ENCODE results near the gene ZC3H14. TPM values are rescaled to one million over a fixed set of nuclear protein-coding genes. Genes with fewer than 3 reads are reported as not detected.
"Not testable (repeated sequence)": the region's sequence is repeated elsewhere in the genome, so short reads cannot be mapped to it uniquely, and the experiment has no call there.

ZC3H14 gene
- total and polyA plus RNA-seq, 7 donors: 28.5 to 45.0 (median 37.1) TPM

GRCh38 chr14:88518592-88519512 is 44.0 kb upstream of the ZC3H14 start:
- H3K4me3 ChIP-seq: no peak overlapping the region
- H3K27me3 ChIP-seq (ENCODE audit: insufficient read depth in 3 of 3, low read length in 2 of 3): no peaks in the 10 kb centered on the region
- ATAC-seq (no peak), DNase-seq (no peak)
- no peaks in the 10 kb centered on the region for H3K9me3 ChIP-seq
- peaks cover 0 to 24% of the 10 kb centered on the region in 2 donors for H3K36me3 ChIP-seq (ENCODE audit: insufficient read depth in 1 of 2, low read depth in 1 of 2)
- peaks cover 5% of the 10 kb centered on the region for H3K4me1 ChIP-seq
- intact Hi-C loops (cut with DNase I): no loop called here
- TF ChIP-seq, protein P1, sequence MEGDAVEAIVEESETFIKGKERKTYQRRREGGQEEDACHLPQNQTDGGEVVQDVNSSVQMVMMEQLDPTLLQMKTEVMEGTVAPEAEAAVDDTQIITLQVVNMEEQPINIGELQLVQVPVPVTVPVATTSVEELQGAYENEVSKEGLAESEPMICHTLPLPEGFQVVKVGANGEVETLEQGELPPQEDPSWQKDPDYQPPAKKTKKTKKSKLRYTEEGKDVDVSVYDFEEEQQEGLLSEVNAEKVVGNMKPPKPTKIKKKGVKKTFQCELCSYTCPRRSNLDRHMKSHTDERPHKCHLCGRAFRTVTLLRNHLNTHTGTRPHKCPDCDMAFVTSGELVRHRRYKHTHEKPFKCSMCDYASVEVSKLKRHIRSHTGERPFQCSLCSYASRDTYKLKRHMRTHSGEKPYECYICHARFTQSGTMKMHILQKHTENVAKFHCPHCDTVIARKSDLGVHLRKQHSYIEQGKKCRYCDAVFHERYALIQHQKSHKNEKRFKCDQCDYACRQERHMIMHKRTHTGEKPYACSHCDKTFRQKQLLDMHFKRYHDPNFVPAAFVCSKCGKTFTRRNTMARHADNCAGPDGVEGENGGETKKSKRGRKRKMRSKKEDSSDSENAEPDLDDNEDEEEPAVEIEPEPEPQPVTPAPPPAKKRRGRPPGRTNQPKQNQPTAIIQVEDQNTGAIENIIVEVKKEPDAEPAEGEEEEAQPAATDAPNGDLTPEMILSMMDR (IDR thresholded peaks at IDR 0.05): no peak
- 82 to 87% (median 83%) methylated on average over 5 of the region's 5 CpGs for WGBS, 3 donors
- H3K27ac ChIP-seq: no peak overlapping the region

GRCh38 chr14:88519907-88520306 is 42.9 kb upstream of the ZC3H14 start:
- Histone ChIP-seq H3K4me3 (no peak overlapping the region), H3K27me3 (ENCODE audit: insufficient read depth in 3 of 3, low read length in 2 of 3) (no peaks in the 10 kb centered on the region), H3K9me3 (no peaks in the 10 kb centered on the region), H3K36me3 (ENCODE audit: insufficient read depth in 1 of 2, low read depth in 1 of 2) (peaks cover 0 to 21% of the 10 kb centered on the region in 2 donors), H3K4me1 (peaks cover 5% of the 10 kb centered on the region), H3K27ac (no peak overlapping the region)
- intact Hi-C loops (cut with DNase I): no loop called here
- TF ChIP-seq, protein P1 (IDR thresholded peaks at IDR 0.05): no peak
- ATAC-seq (no peak), DNase-seq (no peak)
- WGBS, 3 donors: 88 to 98% (median 96%) methylated on average over 2 of the region's 2 CpGs

DNA sequence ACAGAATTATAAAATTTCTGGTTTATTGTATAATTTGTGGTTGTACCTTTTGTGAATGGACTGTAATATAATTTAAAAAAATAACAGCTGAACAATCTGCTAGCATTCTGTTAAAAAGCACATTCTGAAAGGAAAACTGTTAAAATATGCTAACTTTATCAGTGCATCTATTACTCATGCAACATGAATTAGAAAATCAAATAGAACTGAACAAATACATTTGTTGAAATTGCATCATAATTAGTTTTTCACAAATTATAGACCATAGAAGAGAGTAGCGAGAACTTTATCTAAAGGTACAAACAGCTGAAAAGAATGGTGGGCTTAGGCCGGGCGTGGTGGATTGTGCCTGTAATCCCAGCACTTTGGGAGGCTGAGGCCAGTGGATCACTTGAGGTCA is 41.0 kb upstream of the ZC3H14 start:
- intact Hi-C loops (cut with DNase I): no loop called here
- ATAC-seq: no peak
- no peak for DNase-seq
- Histone ChIP-seq H3K27ac (no peak overlapping the region), H3K27me3 (ENCODE audit: insufficient read depth in 3 of 3, low read length in 2 of 3) (no peaks in the 10 kb centered on the region), H3K36me3 (ENCODE audit: insufficient read depth in 1 of 2, low read depth in 1 of 2) (peaks cover 0 to 2% of the 10 kb centered on the region in 2 donors), H3K4me3 (no peak overlapping the region), H3K4me1 (peaks cover 5% of the 10 kb centered on the region), H3K9me3 (no peaks in the 10 kb centered on the region)
- WGBS, 3 donors: 65 to 95% (median 78%) methylated on average over 3 of the region's 3 CpGs
- TF ChIP-seq, protein P1 (IDR thresholded peaks at IDR 0.05): no peak

DNA sequence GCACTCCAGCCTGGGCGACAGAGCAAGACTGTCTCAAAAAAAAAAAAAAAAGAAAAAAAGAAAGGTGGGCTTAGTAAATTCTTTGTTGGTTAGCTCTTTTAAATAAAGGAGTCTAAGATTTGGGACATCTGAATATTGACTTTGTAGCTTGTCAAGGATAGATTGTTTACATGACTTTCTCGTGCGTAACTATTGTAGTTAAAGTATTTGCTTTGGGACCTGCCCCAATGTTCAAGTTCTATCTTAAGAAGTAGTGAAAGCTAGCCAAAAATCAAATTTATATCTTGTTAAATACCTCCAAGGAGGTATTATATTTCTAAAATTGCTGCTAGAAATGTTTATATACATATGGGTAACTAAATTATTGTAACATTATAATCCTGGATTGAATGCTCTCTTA is 40.4 kb upstream of the ZC3H14 start:
- H3K27me3 ChIP-seq (ENCODE audit: insufficient read depth in 3 of 3, low read length in 2 of 3): no peaks in the 10 kb centered on the region
- no peak for DNase-seq
- H3K27ac ChIP-seq: no peak overlapping the region
- TF ChIP-seq, protein P1 (IDR thresholded peaks at IDR 0.05): no peak
- H3K9me3 ChIP-seq: no peaks in the 10 kb centered on the region
- peaks cover 5% of the 10 kb centered on the region for H3K4me1 ChIP-seq
- intact Hi-C loops (cut with DNase I): no loop called here
- no peaks in the 10 kb centered on the region for H3K36me3 ChIP-seq (ENCODE audit: insufficient read depth in 1 of 2, low read depth in 1 of 2)
- H3K4me3 ChIP-seq: no peak overlapping the region
- 59 to 76% (median 60%) methylated on average over 3 of the region's 3 CpGs for WGBS, 3 donors
- no peak for ATAC-seq

GRCh38 chr14:88529889-88530288 is 32.9 kb upstream of the ZC3H14 start:
- H3K27ac ChIP-seq; H3K9me3 ChIP-seq; H3K4me3 ChIP-seq; intact Hi-C loops (cut with DNase I); H3K4me1 ChIP-seq; ATAC-seq; H3K27me3 ChIP-seq (ENCODE audit: insufficient read depth in 3 of 3, low read length in 2 of 3); DNase-seq; H3K36me3 ChIP-seq (ENCODE audit: insufficient read depth in 1 of 2, low read depth in 1 of 2): not testable (repeated sequence)
- WGBS, 3 donors: 96 to 100% (median 100%) methylated on average over 1 of the region's 1 CpG

All from psoas muscle (tissue), 8 donors.